ENCODE data around the gene ERMARD.

The ERMARD gene

GRCh38 chr6:169829786-169830185 is 78.4 kb downstream of the ERMARD start:
- no peaks in the 10 kb centered on the region for H3K36me3 Mint-ChIP-seq (ENCODE audit: low read depth)
- H3K27ac Mint-ChIP-seq, result no peak overlapping the region
- H3K4me3 Mint-ChIP-seq, result no peak overlapping the region
- peaks cover 3% of the 10 kb centered on the region for H3K4me1 Mint-ChIP-seq (ENCODE audit: low read depth)
- peaks cover 4% of the 10 kb centered on the region for H3K9me3 Mint-ChIP-seq
- peaks cover 42% of the 10 kb centered on the region for H3K27me3 Mint-ChIP-seq

GRCh38 chr6:169830876-169831275 is 79.5 kb downstream of the ERMARD start:
- Mint-ChIP-seq H3K4me3 (no peak overlapping the region), H3K9me3 (peaks cover 4% of the 10 kb centered on the region), H3K36me3 (ENCODE audit: low read depth) (no peaks in the 10 kb centered on the region), H3K27ac (no peak overlapping the region), H3K4me1 (ENCODE audit: low read depth) (peaks cover 3% of the 10 kb centered on the region), H3K27me3 (peaks cover 49% of the 10 kb centered on the region)

All from stimulated activated naive CD8-positive, alpha-beta T cell treated with anti-CD3 and anti-CD28 coated beads, Interleukin-15, Interleukin-2, amounts not matched to agents 100 ng/mL and 50 ng/mL, for 24 hours (primary cell).